Measurements from ENCODE around the gene MAST4.

The MAST4 gene

GRCh38 chr5:67033880-67034651 lies 437.9 kb downstream of the MAST4 start:
- no peak for TF ChIP-seq TAF1 (IDR thresholded peaks at IDR 0.05; ENCODE audit: borderline replicate concordance, low read depth, low read length)
- TF ChIP-seq POLR2AphosphoS5 (IDR thresholded peaks at IDR 0.05; ENCODE audit: low read depth, low read length): no peak
- TF ChIP-seq POLR2A (IDR thresholded peaks at IDR 0.05; ENCODE audit: low read depth, low read length): no peak
- FAIRE-seq (no peak), DNase-seq (ENCODE audit: insufficient read length) (no peak)

DNA sequence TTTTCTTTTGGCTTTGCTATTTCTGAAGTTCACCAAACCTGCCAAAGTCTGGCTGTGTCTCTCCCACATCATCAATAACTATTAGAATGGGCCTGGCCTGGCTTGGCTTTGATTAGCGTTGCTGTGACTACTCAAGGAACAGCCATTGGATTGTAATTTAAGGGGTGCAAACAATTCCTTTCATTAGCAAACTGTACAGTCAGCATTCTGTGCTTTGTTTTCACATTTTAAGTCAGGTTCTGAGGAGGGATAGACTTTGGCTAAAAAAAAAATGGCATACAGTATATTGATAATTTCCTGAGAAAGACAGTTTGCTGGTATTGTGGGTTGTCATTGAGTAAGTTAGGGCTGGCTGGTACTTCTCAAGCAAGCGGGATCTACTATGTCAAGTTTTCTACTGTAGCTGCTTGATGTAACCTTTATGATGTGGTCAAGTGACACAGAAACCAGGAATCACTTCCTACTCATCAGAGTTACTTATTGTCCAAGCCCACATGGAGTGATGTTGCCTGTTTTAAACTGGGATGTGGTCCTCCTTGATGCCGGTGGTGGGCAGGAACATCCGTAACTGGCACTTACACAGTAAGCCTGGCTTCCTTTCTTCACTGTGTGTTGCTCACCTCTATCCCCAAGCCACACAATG lies 439.0 kb downstream of the MAST4 start:
- no peak for FAIRE-seq
- no peak for DNase-seq (ENCODE audit: insufficient read length)
- TF ChIP-seq POLR2A (IDR thresholded peaks at IDR 0.05; ENCODE audit: low read depth, low read length): no peak
- TF ChIP-seq TAF1 (IDR thresholded peaks at IDR 0.05; ENCODE audit: borderline replicate concordance, low read depth, low read length): no peak
- TF ChIP-seq POLR2AphosphoS5 (IDR thresholded peaks at IDR 0.05; ENCODE audit: low read depth, low read length): no peak

DNA sequence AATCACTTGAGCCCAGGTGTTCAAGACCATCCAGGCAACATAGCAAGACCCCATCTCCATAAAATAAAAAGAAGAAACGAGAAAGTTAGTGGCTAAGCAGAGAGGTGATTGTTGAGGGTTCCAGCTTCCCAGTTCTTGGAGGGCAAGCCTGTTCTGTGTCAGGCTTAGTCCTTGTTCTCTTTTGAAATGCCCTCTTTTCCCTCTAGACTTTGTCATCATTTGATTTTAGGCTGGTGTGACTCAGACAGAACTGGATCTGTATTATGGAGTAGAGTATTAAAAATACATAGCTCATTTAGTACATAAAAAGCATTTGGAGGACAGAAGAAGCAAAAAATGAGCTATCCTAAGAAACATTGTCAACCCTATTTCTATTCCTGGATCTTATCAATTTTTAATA lies 441.0 kb downstream of the MAST4 start:
- FAIRE-seq (no peak), DNase-seq (ENCODE audit: insufficient read length) (no peak)
- TF ChIP-seq POLR2A (IDR thresholded peaks at IDR 0.05; ENCODE audit: low read depth, low read length) (no peak), POLR2AphosphoS5 (IDR thresholded peaks at IDR 0.05; ENCODE audit: low read depth, low read length) (no peak), TAF1 (IDR thresholded peaks at IDR 0.05; ENCODE audit: borderline replicate concordance, low read depth, low read length) (no peak)

- FAIRE-seq: no peak
- TF ChIP-seq POLR2A (IDR thresholded peaks at IDR 0.05; ENCODE audit: low read depth, low read length) (no peak), POLR2AphosphoS5 (IDR thresholded peaks at IDR 0.05; ENCODE audit: low read depth, low read length) (no peak), TAF1 (IDR thresholded peaks at IDR 0.05; ENCODE audit: borderline replicate concordance, low read depth, low read length) (no peak)
- no peak for DNase-seq (ENCODE audit: insufficient read length)
Measured at GRCh38 chr5:67038817-67039603, 442.8 kb downstream of the MAST4 start.

DNA sequence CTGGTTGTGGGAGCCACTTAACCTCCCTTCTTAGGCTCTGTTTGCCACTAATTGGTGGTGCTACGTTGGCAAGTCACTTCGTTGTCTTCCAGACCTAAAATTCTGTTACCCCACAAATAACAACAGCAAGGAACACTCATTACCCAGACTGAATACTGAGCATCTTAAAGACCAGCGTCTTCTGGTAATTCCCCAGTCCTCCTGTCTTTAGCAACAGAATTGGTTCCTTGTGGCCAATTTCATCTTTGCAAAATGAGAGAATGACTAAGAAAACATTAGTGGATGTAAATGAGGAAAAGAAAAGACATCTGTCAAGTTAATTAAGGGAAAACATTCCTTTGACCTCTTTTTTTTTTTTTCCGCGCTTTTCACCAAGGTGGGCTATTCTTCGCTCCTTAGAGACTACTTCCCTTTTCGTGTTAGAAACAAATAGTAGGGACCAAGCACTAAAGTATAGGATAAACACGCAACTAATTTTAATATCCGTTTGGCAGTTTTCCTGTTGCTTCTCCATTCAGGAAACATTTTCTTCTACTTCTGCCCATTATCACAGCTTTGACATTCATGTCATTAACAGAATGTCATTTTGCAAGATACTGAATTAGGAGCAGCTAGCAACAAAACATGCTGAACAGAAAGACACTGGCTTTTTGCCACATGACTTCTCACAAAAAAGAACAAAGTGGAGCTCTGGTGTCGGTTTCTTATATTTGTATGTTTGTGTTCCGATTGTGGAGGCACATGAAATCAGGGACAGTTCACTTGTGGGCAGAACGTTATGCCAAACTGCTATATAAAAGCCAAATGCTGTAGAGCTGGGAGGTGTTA lies 446.2 kb downstream of the MAST4 start:
- FAIRE-seq: no peak
- no peak for DNase-seq (ENCODE audit: insufficient read length)
- TF ChIP-seq POLR2A (IDR thresholded peaks at IDR 0.05; ENCODE audit: low read depth, low read length) (no peak), TAF1 (IDR thresholded peaks at IDR 0.05; ENCODE audit: borderline replicate concordance, low read depth, low read length) (no peak), POLR2AphosphoS5 (IDR thresholded peaks at IDR 0.05; ENCODE audit: low read depth, low read length) (no peak)

- FAIRE-seq (no peak), DNase-seq (ENCODE audit: insufficient read length) (no peak)
- no peak for TF ChIP-seq TAF1 (IDR thresholded peaks at IDR 0.05; ENCODE audit: borderline replicate concordance, low read depth, low read length)
- no peak for TF ChIP-seq POLR2A (IDR thresholded peaks at IDR 0.05; ENCODE audit: low read depth, low read length)
- no peak for TF ChIP-seq POLR2AphosphoS5 (IDR thresholded peaks at IDR 0.05; ENCODE audit: low read depth, low read length)
Measured at GRCh38 chr5:67043796-67044511, 447.8 kb downstream of the MAST4 start.

DNA sequence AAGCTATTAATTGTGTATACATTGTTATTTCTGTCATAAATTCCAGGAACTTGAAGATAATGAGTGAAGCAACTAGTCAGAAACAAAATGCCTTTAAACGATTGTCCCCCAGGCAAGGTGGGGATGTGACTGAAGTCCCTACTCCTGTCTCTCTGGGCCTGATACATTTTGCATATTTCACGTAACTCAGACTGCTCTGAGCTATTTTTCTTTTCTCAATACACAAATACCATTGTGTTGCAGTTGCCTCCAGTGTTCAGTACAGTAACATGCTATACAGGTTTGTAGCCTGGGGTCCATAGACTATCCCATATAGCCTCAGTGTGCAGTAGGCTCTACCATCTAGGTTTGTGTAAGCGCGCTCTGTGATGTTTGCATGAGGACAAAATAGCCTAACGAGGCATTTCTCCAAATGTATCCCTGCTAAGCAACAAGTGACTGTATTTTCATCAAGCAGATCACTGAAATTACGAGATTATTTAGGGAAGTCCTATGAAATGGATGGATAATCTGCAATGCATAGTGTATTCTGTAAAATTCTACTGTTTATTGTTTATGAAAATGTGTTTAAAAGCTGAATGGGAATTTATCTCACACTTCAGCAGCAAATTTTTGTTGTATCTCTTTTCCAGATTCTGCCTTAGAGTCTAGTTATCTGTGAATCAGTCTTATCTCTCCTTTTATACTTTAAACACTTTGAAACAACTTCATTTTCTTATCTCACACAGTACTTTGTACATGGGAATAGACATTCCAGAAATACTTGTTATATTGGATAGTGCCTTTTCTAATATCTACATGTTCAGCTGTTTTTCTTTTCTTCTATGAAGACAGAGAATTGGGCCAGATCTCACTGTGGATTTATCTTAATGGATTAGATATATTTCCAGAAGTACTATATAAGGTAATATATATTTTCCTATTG lies 449.9 kb downstream of the MAST4 start:
- no peak for FAIRE-seq
- DNase-seq (ENCODE audit: insufficient read length): no peak
- TF ChIP-seq TAF1 (IDR thresholded peaks at IDR 0.05; ENCODE audit: borderline replicate concordance, low read depth, low read length): no peak
- no peak for TF ChIP-seq POLR2AphosphoS5 (IDR thresholded peaks at IDR 0.05; ENCODE audit: low read depth, low read length)
- no peak for TF ChIP-seq POLR2A (IDR thresholded peaks at IDR 0.05; ENCODE audit: low read depth, low read length)

- FAIRE-seq: no peak
- no peak for TF ChIP-seq POLR2AphosphoS5 (IDR thresholded peaks at IDR 0.05; ENCODE audit: low read depth, low read length)
- TF ChIP-seq TAF1 (IDR thresholded peaks at IDR 0.05; ENCODE audit: borderline replicate concordance, low read depth, low read length): no peak
- no peak for TF ChIP-seq POLR2A (IDR thresholded peaks at IDR 0.05; ENCODE audit: low read depth, low read length)
- no peak for DNase-seq (ENCODE audit: insufficient read length)
Measured at GRCh38 chr5:67047160-67047559, 451.0 kb downstream of the MAST4 start.

DNA sequence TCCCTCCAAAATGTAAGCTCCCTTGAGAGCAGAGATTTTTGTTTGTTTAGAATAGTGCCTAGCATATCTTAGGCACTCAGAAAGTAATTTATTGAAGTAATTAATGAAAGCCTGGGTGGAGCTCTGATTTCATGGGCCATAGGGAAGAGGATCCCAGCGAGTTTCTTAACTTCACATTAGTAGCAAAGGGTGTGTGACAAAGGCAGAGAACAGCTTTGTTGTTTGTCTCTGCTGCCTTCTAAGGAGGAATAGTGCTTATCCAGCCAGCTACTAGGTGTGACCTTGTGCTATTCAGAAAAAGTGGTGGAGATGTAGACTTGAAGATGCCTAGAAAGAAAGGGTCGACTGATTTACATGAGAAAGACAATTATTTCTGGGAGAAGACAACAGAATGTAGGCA lies 451.4 kb downstream of the MAST4 start:
- DNase-seq (ENCODE audit: insufficient read length) (no peak), FAIRE-seq (no peak)
- TF ChIP-seq POLR2A (IDR thresholded peaks at IDR 0.05; ENCODE audit: low read depth, low read length) (no peak), TAF1 (IDR thresholded peaks at IDR 0.05; ENCODE audit: borderline replicate concordance, low read depth, low read length) (no peak), POLR2AphosphoS5 (IDR thresholded peaks at IDR 0.05; ENCODE audit: low read depth, low read length) (no peak)

Measured in GM12892 (cell line).